Measurements from ENCODE around the gene EYA2.

The EYA2 gene

DNA sequence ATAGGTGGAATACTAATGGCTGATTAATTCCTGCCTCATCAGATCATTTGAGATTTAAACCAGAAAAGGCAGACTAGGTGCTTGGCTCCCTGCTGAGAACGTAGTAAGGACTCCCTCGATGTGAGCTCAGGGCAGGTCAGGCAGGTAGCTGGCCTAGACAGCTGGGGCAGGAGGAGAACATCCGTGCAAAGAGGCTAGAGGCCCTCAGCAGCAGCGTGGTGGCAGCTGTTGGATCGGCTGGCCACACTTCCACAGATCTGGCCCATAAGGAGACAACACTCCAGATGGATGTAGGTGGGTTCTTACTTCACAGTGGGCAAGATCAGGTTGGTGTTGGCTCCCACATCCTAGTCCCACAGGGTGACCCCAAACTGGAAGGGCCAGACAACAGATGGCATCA, 38.5 kb downstream of the EYA2 start:
- no peak for DNase-seq

DNA sequence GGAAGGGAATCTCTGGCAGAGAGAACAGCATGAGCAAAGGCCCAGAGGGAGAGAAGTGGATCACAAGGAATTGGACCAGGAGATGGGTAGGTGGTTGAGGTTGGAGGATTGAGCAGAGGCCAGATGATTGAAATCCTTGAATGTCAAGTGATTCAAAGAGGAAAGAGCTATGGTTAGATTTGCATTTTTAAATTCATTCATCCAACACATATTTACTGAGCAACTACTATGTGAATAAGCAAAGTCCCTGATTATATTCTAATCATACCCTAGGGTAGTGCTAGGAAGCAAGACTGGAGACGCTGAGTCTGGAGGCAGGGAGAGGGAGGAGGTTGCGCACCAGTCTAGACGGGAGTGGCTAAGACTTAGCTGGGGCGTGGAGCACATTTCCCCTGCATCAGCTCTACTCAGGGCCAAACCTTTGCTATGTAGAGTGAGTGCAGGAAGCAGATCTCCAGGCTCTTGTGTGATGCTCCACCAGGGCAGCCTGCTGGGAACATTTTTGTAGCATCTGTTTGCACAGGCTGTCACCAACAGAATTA, 40.2 kb downstream of the EYA2 start:
- no peak for DNase-seq

DNA sequence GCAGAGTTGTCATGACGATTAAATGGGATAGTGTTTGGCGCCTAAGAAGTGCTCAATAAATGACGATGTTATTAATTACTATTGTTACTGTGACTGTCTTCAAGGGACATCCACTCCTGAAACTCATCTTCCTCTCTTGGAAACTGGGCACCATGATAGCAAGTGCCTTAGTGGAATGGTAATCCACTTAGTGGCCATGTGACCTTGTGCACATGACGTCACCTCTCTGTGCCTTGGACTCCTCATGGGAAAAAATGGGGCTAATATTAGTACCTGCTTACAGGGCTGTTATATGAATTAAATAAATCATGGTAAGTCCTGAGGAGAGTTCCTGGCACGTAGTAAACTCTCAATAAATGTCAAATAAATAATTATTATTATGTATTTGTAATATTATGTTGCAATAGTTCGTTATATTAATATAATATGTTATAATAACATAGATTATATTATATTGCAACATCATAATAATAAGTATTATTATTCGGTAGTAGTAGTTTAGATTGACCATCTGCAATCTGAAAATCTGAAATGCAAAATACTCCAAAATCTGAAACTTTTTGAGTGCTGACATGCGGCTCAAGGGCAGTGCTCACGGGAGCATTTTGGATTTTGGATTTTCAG, 40.9 kb downstream of the EYA2 start:
- no peak for DNase-seq

DNA sequence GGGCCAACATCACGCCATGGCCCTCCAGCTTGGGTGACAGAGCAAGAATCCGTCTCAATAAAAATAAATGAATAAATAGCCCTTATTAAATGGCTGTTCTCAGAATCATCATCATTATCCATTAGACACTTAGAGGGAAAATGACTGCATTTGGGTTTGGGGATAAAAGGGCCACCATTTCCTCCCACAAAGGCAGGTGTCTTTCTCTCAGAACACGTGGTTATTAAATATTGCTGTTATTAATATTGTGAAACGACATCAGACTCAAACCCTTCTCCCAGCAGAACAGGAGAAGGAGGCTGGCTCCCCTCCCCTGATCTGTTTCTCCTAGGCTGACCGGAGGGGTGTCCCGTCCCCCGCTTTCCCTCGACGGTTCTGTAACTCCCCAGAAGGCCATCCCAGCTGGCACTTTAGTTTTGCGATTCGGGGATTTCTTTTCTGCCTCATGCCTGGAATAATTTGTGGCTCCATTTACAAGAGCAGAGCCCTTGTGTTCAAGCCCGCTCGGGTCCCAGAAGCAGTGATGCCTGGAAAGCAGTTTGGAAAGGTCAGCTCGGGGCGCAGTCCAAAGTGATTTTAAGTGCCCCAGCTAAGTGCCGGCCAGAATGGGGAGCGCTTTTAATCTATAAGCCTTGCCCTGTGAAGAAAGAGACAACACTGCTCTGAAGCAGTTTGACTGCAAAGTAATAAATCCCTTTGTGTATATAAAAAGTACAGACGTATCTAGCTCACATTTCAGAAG, 41.9 kb downstream of the EYA2 start:
- no peak for DNase-seq

DNA sequence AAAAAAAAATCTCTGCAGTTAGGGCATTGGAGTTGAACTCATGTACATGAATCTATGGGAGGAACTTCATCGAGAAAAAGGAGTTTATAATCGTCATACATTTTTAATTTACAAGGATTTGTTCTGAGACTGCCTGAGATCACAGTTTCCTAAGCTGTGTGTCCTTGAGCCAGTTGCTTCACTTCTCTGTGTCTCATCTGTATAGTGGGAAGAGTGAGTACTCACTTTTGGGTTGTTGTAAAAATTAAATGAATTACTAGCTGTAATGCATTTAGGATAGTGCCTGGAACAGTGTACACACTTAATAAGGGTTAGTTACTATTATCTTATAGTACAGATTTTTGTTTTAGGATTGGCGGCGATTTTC, 42.5 kb downstream of the EYA2 start:
- DNase-seq: no peak

DNA sequence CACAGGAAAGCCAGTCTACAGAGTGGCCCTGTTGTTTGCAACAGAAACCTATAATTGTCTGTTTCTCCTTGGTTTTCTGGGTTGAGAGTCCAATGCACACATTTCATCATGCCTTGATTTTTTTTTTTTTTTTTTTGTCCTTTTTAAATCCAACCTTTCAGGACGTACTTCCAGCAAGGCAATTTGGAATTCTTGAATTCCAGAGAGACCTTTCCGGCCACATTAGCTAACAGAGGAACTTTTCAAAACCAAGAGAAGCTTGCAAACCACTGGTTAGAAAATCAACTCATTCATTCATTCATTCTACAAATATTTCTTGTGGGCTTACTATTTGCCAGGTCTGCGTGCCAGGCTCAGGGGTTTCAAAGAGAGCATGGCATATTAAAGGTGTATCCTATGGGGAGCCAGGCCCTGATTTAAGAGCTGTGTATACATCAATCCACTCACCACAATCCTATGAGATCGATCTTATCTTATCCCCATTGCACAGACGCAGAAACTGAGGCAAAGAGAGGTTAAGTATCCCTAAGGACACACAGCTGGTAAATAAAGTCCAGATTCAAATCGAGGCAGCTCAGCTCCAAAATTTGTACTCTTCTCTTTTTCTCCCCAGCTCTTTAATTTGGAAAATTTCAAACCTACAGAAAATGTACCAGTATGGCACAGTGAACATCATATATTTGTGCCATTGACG, 43.0 kb downstream of the EYA2 start:
- DNase-seq: no peak

DNA sequence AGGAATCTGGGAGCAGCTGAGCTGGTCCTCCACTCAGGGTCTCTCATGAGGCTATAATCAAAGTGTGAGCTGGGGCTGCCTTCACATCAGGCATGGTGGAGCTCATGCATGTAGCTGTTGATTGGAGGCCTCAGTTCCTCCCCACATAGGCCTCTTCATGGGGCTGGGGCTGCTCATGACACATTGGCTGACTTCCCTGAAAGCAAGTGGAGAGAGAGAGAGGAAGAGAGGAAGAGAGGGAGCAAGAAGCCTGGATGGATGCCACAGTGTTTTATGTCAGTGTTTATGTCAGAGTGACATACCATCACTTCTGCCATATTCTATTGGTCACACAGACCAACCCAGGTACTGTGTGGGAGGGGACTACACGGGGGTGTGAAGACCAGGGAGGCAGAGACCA, 43.8 kb downstream of the EYA2 start:
- no peak for DNase-seq

DNA sequence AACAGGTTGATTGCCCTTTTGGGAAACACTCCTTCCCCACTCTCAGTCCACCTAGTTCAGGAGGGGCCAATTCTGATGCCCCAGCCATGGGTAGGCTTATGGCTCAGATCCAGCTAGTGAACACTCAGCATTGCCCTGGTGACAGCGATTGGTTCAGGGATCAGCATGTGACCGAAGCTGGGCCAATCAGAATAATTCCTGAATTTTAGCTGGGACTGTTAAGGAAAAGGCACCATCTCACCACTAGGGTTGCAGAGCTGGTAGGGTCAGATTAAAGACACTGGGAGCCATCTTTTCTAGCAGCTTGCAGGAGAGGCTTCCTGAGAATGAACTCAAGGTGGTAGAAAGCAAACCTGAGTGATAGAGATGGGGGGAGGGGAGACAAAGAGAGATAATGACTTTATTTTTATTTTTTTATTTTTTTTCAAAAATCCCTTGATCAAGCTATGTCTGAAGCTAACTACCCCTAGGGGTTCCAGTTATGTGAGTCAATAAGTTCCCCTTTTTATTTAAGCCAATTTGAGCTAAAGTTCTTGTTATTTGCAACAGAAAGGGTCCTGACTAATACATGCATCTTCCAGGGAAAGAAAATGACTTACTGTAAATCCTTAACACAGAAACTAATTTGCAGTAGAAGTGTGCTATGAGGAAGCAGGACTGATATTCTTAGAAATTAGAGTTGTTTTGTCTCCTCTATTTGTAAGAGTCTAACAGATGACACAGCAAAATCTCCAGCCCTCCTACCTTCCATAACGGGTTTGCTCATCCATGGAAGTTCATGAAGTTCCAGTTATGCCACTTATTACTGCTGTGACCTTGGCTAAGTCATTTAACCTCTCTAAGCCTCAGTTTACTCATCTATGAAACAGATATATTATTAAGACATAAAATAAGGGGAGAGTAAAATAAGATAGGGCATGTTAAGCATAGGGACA, 44.7 kb downstream of the EYA2 start:
- DNase-seq: no peak

DNA sequence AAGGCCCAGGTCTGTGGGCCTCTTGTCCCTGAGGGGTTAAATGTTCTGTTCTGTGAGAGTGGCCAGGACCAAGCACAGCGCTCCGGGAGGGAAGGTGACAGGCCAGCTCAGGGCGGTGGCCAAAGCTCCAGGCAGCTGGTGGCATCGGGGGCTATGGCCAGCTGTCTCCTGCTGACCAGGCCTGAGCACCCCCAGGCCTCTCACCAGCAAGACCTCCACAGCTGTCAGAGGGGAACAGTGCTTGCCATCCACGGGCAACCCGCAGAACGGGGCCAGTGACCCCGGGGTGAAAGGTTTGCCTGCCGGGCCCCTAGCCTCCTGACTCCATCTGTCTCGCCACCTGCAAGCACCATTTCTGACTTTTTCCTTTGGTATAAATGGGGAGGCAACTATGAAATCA, 46.0 kb downstream of the EYA2 start:
- no peak for DNase-seq

DNA sequence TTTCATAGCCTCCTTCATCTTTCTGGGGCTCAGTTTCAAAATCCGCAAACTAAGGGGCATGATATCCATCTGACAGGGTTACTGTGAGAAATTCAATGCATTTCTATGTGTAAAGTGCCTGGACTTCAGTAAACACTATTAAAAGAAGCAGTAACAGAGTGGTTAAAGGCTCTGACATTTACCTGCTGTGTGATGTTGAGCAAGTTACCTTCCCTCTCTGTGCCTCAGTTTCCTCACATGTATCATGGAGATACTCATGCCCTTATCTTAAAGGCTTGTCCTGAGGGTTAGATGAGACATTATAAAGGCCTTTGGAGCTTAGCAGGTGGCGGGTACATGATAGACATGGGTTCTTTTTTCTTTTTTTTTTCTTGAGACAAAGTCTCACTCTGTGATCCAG, 46.8 kb downstream of the EYA2 start:
- no peak for DNase-seq

DNA sequence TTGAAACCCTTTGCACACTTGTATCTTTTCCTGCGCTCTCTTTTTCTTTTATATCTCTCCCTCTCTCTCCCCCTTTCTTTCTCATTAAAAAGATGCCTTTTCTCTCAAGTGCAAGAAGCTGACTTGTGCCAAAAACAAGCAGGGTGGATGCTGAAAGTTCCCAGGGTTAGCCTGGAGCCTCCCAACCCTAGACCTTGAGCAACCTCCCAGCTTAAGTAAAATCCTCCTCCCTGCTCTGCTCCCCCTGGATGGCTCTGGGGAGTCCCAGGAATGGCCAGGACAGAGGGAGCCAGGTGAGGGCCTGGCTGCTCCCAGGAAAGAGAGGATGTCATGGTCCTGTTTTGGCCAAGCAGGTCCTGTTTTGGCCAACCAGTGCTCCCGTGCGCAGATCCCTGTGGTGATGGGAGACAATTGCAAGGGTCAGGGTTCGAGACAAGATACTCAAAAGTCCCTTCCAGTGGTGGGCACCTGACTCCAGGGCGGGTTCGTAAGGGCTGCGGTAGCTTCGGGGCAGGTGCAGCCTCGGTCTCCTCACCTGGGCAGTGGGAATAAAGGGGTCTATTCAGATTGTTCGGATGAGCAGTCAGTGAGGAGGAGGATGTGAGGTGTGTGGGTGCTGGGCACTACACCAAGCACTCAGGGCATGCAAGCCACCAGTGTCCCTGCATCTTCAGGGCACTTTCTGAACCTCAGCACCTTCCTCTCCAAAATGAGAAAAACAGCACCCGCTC, 49.4 kb downstream of the EYA2 start:
- no peak for DNase-seq

DNA sequence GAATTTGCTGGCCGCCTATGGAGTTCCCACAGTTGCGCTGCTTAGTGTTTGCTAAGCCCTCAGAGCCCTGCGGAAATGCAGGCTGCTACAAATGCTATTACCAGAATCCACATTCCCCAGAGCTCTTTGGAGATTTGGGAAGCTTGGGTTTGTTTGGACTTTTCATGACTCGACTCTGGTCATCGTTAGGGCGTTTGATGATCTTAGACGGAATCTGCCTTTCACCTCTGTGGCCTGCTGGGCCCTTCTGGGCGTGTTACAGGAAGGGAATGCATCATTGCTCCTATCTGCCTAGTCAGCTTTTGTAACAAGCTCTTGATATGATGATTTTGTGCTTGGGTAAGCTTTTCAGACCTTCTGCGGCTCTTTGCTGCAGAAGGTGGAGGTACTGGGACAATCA, 50.8 kb downstream of the EYA2 start:
- DNase-seq: no peak

DNA sequence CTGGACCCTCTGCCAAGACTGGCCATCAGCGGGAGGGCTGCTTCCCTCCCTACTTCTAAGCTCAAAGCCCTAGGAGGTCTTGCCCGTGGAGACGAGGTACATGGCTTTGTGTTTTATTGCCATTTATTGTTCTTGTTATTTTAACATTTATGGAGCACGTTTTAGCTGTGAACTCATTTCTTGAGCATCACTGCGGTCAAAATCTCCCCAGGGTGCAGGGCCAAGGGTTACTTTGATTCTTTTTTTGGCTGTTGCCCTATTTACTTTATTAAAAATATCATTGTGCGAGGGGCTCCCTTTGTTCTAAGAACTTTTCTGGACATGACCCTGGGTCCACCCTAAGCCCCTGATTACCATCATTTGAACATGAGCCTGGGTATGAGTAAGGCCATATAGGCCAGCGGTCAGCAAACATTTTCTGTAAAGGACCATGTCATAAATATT, 51.6 kb downstream of the EYA2 start:
- DNase-seq: no peak

DNA sequence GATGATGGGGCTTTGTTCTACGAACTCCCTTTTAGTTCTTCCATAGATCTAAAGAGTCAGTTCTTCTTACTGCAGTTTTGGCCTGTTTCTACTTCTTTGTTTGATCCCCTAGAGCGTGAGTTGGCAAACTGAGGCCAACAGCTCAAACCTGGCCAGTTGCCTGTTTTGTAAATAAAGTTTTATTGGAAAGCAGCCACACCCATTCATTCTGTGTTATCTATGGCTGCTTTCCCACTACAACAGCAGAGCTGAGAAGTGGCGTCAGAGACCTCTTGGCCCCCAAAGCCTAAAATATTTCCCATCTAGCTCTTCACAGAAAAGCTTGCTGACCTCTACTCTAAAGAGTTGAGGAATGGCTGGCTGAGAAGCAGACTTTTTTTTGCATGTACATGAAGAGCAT, 52.2 kb downstream of the EYA2 start:
- no peak for DNase-seq

DNA sequence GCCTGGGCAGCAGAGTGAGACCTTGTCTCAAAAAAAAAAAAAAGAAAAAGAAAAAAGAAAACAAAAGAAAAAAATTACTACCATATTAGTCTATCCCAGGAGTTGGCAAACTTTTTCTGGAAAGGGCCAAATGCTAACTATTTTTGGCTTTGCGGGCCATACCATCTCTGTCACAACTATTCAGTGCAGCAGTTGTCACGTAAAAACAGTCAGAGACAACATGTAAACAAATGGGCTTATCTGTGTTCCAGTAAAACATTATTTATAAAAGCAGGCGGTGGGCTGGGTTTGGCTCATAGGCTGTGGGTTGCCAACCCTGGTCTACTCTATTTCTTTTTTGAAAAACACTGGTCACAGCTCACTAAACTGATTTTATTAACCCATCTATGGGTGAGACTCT, 53.4 kb downstream of the EYA2 start:
- DNase-seq: no peak

DNA sequence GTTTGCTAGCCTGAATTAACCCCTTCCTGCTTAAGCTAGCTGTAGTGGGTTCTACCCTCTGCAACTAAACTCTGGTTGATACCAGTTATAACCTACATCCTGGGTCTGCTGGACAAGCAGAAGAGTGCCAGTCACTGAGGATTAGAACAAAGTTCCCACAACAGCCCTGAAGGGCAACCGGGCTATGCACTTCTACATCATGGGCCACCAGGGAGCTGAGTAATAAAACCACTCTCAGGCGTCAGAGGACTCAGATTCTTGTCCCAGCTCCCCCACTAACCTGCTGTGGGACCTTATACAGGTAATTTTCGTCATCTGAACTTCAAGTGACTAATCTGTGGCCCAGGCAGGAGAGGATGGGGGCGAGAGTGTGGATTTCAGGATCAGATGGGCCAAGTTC, 56.8 kb downstream of the EYA2 start:
- no peak for DNase-seq

DNA sequence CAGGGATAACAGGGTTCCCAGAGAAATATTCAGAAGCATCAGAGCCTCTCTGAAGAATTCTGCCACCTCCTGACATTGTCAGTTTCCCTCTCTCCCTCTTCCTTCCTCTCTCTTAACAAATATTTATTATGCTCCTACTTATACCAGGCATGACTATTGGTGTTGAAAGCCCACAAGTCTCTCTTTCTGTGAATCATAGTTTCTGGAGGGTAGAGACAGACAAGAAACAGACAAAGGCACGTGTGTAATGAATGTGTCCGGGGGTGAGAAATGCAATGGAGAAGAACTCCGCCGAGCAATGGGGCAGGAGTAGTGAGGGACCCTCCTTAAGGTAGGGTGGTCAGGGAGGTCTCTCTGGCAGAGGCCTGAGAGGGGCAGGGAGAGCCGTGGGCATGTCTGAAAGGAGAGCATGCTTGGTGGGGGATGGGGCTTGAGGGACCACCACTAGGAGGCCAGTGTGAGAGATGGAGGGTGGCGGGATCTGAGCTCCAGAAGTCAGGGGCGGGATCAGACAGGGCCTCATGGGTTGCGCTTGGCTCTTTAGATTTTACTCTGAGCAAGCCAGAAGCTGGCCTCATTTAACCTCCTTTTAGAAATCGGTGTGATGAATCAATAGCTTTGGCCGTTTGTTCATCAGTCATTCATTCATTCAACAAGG, 57.3 kb downstream of the EYA2 start:
- DNase-seq: no peak

DNA sequence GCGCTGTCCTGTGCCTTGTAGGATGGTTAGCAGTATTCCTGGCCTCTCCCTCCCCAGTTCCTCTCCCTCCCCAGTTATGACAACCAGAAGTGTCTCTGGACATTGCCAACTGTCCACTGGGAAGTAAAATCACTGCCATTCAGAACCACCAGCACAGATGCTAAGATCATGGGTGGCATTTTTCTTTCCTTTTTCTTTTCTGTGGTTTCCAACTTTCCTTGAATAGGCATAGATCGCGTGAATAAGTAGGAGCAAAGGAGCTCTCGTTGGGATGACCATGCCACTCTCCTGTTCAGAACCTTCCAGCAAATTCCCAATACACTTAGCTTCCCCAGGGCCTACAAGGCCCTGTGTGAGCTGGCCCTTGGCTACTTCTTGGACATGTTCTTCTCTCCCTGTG, 59.0 kb downstream of the EYA2 start:
- DNase-seq: no peak

DNA sequence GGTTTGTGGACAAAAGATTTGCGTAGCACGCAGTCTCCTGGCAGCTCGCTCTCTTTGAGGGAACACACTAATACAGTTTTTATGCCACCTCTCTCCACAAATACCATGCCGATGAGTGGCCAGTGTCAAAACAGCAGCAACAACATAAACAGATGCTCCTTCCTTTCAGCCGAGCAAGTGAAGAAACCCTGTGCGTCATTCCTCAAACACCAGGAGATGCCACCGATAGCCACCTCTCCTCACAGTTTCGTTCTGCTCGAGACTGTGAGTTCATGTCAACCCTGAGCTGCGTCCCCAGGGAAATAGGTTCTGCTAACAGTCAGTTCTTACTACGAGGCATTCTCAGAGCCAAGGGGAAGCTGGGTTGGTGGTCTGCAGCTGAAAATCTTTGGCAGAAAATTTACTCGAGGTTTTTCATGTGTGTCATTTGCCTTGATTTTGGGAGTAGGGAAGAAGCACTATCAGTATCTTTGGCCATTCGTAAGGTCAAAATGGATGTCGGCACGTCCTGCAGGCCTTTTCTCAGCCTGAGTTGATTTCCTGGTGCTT, 59.9 kb downstream of the EYA2 start:
- DNase-seq: no peak

DNA sequence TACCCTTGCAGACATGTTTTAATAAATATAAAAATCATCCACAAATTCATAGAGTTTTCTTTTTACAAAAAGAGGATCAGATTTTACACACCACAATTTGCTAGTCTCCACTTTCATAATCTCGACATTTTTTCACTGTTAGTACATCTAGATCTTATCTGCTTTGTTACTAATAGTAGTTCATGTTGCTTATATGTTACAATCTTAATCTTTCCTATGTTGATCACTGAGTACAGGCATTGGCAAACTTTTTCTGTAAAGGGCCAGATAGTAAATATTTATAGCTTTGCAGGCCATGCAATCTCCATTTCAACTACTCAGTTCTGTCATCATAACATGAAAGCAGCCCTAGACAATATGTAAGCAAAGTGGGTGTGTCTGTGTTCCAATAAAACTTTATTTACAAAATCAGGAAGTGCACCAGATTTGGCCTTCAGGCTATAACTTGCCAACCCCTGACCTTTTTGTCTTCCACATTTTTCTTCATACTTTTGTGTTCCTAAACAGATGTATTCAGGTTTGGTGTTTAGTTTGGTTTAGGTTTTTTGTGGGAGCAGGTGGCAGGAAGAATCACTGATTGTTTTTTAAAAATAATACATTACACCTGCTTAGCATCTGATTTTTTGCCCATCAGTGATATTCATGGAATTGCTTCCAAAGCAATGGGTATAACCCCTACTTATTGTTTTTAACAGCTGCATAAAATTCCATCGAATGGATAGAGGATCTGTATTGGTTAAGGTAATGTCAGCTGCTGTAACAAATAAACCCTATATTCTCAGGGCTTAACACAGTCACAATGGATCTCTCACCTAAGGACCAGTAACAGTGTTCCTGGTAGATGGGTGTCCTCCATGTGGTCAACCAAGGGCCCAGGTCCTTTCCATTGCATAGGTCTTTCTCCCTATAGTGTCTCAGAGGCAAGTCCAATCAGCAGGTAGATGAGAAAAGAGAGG, 61.2 kb downstream of the EYA2 start:
- DNase-seq: no peak

Data from right forelimb (tissue), 1 donor.